ENCODE measurements around the gene DNAI1.

The DNAI1 gene

DNA sequence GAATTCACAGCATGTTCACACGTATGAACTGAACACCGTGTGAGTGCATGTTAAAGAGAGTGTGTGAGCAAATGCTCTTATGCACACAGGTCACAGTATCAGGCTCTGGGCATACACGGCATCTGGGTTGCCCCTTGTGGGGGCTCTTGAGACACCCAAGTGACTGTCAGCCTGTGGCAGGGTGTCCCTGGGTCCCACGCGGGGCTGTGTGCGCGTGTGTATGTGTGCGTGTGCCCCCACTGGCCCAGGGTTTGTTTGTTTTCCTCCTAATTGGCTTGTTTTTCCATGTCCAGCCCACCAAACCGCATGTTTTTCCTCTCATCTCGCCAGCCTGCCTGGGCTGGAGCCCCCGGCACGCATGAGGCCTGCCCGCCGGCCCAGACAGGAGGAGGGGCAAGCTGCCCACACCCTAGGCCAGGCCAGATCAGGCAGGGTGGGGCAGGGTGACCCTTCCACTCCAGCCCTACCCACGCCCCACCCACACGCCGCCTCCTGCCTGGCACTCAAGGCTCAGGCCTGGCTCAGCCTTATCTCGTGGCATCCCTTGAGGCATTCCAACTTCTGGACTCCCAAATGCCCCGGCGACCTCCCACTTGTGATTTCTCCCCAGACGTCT, 102.1 kb downstream of the DNAI1 start:
- Histone ChIP-seq H3K4me1 (ENCODE audit: control insufficient read depth, insufficient read depth, low read length) (peaks cover 21% of the 10 kb centered on the region), H3K27me3 (ENCODE audit: control insufficient read depth, insufficient read depth, low read length) (peaks cover 28% of the 10 kb centered on the region), H3K4me3 (ENCODE audit: low read length) (no peak overlapping the region), H3K36me3 (ENCODE audit: control insufficient read depth, insufficient read depth, low read length) (no peaks in the 10 kb centered on the region), H3K9me3 (ENCODE audit: control insufficient read depth, low read length) (no peaks in the 10 kb centered on the region), H3K9ac (ENCODE audit: low read length) (no peak overlapping the region)

DNA sequence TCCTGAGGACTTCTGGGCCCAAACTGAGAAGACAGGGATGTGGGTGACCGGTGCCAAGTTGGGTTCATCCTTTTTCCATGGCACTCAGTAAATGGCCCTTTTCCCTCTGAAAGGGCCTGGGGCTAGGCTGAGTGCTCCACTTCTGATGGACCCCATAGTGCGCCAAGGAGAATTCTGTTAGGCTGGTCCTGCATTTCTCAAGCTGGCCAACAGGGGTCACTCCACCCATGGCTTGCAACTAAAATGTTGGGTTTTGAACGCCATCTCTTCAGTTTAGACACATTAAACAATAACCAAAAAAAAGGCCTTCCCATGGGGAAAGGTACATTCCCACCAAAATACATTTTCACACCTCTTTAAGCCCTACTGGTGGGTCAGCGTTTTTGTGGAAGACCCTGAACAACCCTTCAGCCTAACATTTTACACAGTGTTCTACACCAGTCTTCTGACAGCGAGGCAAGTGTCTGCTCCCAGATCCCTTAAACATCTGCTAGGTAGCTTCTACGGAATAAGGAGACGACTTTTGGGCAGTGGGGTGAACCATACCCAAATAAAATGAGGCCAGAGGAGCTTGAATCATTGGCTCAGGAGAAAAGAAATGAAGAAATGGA, 103.6 kb downstream of the DNAI1 start:
- Histone ChIP-seq H3K36me3 (ENCODE audit: control insufficient read depth, insufficient read depth, low read length) (no peaks in the 10 kb centered on the region), H3K27me3 (ENCODE audit: control insufficient read depth, insufficient read depth, low read length) (peaks cover 40% of the 10 kb centered on the region), H3K9ac (ENCODE audit: low read length) (no peak overlapping the region), H3K4me1 (ENCODE audit: control insufficient read depth, insufficient read depth, low read length) (peaks cover 21% of the 10 kb centered on the region), H3K4me3 (ENCODE audit: low read length) (no peak overlapping the region), H3K9me3 (ENCODE audit: control insufficient read depth, low read length) (no peaks in the 10 kb centered on the region)

DNA sequence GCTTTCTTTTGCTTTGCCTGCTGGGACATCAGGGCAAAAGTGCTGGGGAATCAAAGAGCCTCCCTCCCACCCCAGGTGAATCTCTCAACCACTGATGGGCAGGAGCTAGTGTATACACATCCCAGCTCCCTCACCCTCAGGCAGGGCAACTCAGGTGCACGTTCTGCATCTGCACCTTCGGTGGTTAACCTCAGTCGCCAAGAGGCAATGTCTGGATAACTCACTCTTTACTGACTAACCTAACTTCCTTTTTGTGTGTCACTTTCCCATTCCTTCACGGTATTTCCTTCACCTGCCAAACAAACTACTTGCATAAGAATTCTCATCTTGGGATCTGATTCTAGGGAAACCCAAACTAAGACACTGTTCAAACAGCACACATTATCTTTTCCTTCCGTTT, 104.7 kb downstream of the DNAI1 start:
- Histone ChIP-seq H3K4me1 (ENCODE audit: control insufficient read depth, insufficient read depth, low read length) (peaks cover 21% of the 10 kb centered on the region), H3K36me3 (ENCODE audit: control insufficient read depth, insufficient read depth, low read length) (no peaks in the 10 kb centered on the region), H3K27me3 (ENCODE audit: control insufficient read depth, insufficient read depth, low read length) (peaks cover 41% of the 10 kb centered on the region), H3K4me3 (ENCODE audit: low read length) (no peak overlapping the region), H3K9me3 (ENCODE audit: control insufficient read depth, low read length) (no peaks in the 10 kb centered on the region), H3K9ac (ENCODE audit: low read length) (no peak overlapping the region)

DNA sequence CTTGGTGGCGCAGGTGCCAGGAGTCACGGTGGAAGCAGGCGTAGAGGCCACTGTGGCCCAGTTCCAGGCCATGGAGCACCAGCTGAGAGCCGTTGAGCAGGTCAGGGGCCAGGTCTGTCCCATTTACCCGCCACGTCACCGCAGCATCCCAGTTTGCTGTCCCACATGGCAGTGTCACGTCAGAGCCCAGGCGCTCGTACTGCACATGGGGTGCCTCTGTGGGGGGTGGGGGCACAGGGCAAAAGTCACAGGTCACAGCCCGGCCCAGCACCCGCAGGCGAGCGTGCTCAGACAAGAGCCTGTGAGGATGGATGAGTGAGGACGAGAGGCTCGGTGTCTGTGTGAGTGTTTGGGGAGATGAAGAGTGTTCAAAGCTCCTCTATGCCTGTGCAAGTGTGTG, 106.0 kb downstream of the DNAI1 start:
- Histone ChIP-seq H3K27me3 (ENCODE audit: control insufficient read depth, insufficient read depth, low read length) (peaks cover 32% of the 10 kb centered on the region), H3K4me1 (ENCODE audit: control insufficient read depth, insufficient read depth, low read length) (peaks cover 19% of the 10 kb centered on the region)

DNA sequence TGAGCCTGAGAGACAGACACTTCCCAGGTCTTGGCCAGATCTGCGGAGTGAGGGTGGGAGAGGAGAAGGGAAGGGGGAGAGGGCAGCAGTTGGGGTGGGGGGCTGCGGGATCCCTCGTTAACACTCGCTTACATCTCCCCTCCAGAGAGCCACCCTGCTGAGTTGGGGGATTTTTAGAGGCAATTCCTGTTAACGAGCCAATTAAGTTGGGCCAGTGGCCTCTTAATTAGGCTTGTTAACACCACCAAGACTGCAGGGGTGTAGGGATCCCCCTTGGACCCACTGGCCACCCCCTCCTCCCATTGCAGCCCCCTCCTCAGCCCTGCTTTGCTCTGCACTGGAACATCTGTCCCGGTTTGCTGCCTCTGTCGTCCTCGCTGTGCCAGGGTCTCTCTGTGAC, 107.3 kb downstream of the DNAI1 start:
- H3K9ac ChIP-seq (ENCODE audit: low read length), result no peak overlapping the region
- H3K9me3 ChIP-seq (ENCODE audit: control insufficient read depth, low read length), result no peaks in the 10 kb centered on the region
- H3K36me3 ChIP-seq (ENCODE audit: control insufficient read depth, insufficient read depth, low read length), result no peaks in the 10 kb centered on the region
- peaks cover 37% of the 10 kb centered on the region for H3K27me3 ChIP-seq (ENCODE audit: control insufficient read depth, insufficient read depth, low read length)
- H3K4me1 ChIP-seq (ENCODE audit: control insufficient read depth, insufficient read depth, low read length), result peaks cover 7% of the 10 kb centered on the region
- no peak overlapping the region for H3K4me3 ChIP-seq (ENCODE audit: low read length)

More for the DNA sequence above, 106.0 kb downstream of the DNAI1 start:
- Histone ChIP-seq H3K9me3 (ENCODE audit: control insufficient read depth, low read length) (no peaks in the 10 kb centered on the region), H3K36me3 (ENCODE audit: control insufficient read depth, insufficient read depth, low read length) (no peaks in the 10 kb centered on the region), H3K9ac (ENCODE audit: low read length) (no peak overlapping the region), H3K4me3 (ENCODE audit: low read length) (no peak overlapping the region)

DNA sequence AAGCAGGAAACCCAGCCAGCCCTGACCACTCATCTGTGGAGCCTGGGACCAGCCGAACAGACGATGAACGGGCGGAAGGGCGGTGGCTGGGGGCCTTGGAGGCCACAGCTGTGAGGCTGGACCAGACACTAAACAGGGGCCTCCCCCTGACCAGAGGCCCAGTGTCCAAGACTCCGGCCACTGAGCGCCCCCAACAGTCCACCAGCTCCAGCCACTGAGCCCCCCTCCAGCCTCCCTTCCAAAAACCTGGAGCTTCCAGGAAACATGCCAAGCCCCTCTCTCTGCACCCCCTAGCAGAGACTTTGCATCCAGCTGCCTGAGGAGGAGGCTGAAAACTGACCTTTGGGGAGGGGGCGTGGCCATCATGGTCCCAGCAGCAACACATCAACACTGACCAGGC, 107.7 kb downstream of the DNAI1 start:
- Histone ChIP-seq H3K36me3 (ENCODE audit: control insufficient read depth, insufficient read depth, low read length) (no peaks in the 10 kb centered on the region), H3K4me1 (ENCODE audit: control insufficient read depth, insufficient read depth, low read length) (peaks cover 4% of the 10 kb centered on the region)

DNA sequence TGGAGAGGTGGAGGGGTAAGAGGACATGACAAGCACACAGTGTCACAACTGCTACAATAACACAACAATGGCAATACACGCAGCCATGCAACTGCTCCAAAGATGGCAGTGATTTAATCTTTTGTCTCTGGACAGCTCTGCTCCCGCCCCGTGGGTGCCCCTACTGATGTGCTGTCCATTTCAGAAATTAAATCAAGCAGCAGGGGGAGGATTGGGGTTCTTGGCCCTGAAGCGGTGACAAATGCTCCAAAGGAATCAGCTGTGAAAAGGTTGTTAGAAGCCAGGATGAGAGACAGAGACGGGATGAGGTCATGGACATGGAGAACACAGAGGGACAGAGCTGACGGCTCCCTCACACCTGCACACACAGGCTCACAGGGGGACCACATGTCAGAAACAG, 108.4 kb downstream of the DNAI1 start:
- no peak overlapping the region for H3K9ac ChIP-seq (ENCODE audit: low read length)
- H3K9me3 ChIP-seq (ENCODE audit: control insufficient read depth, low read length), result no peaks in the 10 kb centered on the region
- peaks cover 37% of the 10 kb centered on the region for H3K27me3 ChIP-seq (ENCODE audit: control insufficient read depth, insufficient read depth, low read length)
- no peak overlapping the region for H3K4me3 ChIP-seq (ENCODE audit: low read length)
- H3K36me3 ChIP-seq (ENCODE audit: control insufficient read depth, insufficient read depth, low read length), result no peaks in the 10 kb centered on the region
- peaks cover 4% of the 10 kb centered on the region for H3K4me1 ChIP-seq (ENCODE audit: control insufficient read depth, insufficient read depth, low read length)

More for the DNA sequence above, 107.7 kb downstream of the DNAI1 start:
- Histone ChIP-seq H3K27me3 (ENCODE audit: control insufficient read depth, insufficient read depth, low read length) (peaks cover 37% of the 10 kb centered on the region), H3K9me3 (ENCODE audit: control insufficient read depth, low read length) (no peaks in the 10 kb centered on the region), H3K9ac (ENCODE audit: low read length) (no peak overlapping the region), H3K4me3 (ENCODE audit: low read length) (no peak overlapping the region)

DNA sequence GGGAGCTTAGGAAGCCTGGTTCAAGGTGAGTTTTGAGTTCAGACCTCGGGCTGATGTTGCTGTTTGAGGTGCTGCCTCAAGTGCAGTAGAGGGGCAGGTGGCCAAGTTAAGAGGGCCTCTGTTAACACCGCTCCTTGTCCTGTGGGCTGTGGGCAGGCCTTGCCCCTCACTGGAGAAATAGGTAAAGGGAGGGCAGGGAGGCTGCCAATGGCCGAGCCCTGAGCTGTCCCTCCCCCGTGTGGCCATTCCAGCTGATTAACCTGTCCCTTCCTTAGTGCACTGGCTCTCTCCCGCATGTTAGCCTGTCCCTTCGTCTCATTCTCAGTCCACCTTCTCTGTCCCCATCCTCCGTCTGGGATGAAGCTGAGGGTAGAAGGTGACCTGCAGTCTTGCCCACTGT, 109.5 kb downstream of the DNAI1 start:
- no peak overlapping the region for H3K9ac ChIP-seq (ENCODE audit: low read length)
- H3K4me1 ChIP-seq (ENCODE audit: control insufficient read depth, insufficient read depth, low read length), result peaks cover 8% of the 10 kb centered on the region
- H3K36me3 ChIP-seq (ENCODE audit: control insufficient read depth, insufficient read depth, low read length), result no peaks in the 10 kb centered on the region
- H3K9me3 ChIP-seq (ENCODE audit: control insufficient read depth, low read length), result no peaks in the 10 kb centered on the region
- no peak overlapping the region for H3K4me3 ChIP-seq (ENCODE audit: low read length)
- H3K27me3 ChIP-seq (ENCODE audit: control insufficient read depth, insufficient read depth, low read length), result peaks cover 37% of the 10 kb centered on the region

DNA sequence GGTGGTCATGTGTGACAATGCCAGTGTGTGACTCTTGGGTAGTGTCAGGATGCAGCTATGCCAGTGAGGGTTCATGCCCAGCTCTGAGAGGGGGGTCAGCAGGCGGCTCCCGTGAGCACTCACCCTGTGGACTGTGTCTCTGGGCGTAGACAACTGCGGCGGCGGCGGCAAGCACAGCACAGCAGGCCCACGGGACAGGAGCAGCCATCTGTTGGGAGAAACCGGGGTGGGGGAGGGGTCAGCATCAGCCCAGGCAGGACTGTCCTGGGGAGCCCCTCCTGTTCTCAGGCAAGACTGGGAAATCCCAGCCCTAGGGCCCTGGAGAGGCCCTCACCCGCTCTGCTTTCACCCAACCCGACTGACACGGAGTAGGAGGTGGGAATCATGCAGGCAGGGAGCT, 110.2 kb downstream of the DNAI1 start:
- H3K9ac ChIP-seq (ENCODE audit: low read length), result no peak overlapping the region
- H3K4me3 ChIP-seq (ENCODE audit: low read length), result no peak overlapping the region
- peaks cover 37% of the 10 kb centered on the region for H3K27me3 ChIP-seq (ENCODE audit: control insufficient read depth, insufficient read depth, low read length)
- no peaks in the 10 kb centered on the region for H3K36me3 ChIP-seq (ENCODE audit: control insufficient read depth, insufficient read depth, low read length)
- H3K9me3 ChIP-seq (ENCODE audit: control insufficient read depth, low read length), result no peaks in the 10 kb centered on the region
- peaks cover 8% of the 10 kb centered on the region for H3K4me1 ChIP-seq (ENCODE audit: control insufficient read depth, insufficient read depth, low read length)

DNA sequence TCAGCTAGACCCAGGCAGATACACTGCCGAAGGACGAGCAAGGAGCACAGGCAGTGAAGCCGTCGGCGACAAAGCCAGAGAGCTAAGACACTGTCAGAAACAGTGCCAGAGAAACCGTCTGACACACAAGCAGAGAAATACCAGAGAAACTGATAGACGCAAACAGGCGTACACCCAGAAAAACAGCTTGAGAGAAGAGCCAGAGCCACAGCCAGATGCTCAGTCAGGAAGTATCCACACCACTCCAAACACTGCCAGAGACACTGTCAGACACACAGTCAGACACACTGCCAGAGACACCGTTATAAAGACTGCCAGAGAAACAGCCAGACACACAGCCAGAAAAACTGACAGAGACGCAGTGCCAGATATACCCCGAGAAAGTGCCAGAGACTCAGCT, 111.8 kb downstream of the DNAI1 start:
- H3K27me3 ChIP-seq (ENCODE audit: control insufficient read depth, insufficient read depth, low read length), result peaks cover 45% of the 10 kb centered on the region
- no peak overlapping the region for H3K9ac ChIP-seq (ENCODE audit: low read length)
- no peaks in the 10 kb centered on the region for H3K36me3 ChIP-seq (ENCODE audit: control insufficient read depth, insufficient read depth, low read length)
- peaks cover 8% of the 10 kb centered on the region for H3K4me1 ChIP-seq (ENCODE audit: control insufficient read depth, insufficient read depth, low read length)
- H3K4me3 ChIP-seq (ENCODE audit: low read length), result no peak overlapping the region
- H3K9me3 ChIP-seq (ENCODE audit: control insufficient read depth, low read length), result no peaks in the 10 kb centered on the region

Measured in mucosa of stomach (tissue), 1 donor.